Measurements from ENCODE around the gene TMEM40.
"Not testable (repeated sequence)": the region's sequence is repeated elsewhere in the genome, so short reads cannot be mapped to it uniquely, and the experiment has no call there.

TMEM40 gene

DNA sequence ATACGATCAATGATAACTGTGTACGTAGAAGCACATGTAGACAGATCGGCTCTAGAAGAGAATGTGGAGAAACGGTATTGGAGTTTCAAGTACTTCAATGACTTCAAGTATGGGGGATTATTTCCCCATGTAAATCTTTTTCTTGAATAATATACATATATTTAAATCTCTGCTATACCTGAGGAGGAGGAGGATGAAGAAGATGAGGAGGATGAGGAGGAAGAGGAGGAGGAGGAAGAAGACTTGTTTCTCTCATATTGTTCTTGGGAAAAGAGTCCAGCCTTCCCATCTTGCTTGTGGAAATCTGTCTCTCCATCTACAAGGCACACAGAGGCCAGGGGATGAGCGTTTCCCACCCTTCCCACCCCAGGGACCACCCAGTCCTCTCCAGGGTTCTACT is 10.6 kb downstream of the TMEM40 start:
- no peak for DNase-seq

DNA sequence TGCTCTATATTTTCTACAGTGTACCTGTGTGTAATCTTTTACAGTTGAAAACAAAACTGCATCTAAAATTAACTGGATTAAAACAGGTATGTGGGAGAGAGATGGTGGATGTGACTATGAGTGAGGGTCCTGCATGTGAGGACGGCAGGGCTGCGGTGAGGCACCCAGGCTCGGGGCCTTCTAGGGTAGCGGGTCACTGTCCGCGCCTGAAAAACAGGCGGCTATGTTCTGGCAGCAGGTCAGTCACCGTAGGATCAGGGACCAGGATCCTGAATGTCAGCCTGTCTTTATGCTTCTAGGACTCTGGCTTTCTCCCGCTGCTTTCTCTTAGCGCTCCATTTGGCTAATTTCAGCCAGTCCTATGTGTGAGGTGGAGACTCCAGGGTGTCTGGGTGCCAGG is 12.6 kb downstream of the TMEM40 start:
- no peak for DNase-seq

DNA sequence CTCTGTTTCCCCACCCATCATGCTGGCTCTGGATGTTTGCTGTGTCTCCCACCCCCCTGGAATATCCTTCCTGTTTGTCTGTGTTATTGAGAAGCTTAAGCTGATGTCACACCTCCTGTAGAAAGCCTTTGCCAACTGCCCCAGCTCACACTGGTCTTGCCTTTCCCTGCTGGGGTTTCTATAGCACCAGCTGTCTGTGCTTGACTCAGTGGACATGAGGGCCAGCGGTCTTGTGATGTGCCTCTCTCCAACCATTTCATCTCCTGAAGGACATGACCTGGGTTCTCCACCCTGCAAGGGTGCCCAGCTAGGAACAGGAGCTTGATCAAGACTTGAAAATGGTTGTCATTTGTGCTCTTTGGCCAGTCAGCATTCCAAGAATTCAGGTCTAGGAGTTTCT is 14.7 kb downstream of the TMEM40 start:
- no peak for DNase-seq

DNA sequence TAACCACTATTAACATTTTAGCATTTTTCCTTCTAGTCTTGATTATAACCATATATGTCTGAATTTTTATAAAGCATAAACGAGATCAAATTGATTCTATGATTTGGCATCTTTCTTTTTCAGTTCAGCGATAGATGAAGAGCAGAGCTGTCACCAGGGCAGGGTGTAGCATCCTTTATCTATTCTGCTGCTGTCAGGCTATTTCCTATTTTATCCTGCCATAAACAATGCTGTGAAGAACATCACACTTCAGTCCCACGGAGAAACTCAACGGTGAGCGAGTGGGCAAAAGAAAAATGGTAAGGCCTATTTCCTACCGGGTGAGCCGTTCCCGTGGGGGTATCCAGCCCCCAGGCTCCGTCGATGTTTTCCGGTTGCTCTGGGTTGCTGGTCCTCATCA is 15.5 kb downstream of the TMEM40 start:
- no peak for DNase-seq

DNA sequence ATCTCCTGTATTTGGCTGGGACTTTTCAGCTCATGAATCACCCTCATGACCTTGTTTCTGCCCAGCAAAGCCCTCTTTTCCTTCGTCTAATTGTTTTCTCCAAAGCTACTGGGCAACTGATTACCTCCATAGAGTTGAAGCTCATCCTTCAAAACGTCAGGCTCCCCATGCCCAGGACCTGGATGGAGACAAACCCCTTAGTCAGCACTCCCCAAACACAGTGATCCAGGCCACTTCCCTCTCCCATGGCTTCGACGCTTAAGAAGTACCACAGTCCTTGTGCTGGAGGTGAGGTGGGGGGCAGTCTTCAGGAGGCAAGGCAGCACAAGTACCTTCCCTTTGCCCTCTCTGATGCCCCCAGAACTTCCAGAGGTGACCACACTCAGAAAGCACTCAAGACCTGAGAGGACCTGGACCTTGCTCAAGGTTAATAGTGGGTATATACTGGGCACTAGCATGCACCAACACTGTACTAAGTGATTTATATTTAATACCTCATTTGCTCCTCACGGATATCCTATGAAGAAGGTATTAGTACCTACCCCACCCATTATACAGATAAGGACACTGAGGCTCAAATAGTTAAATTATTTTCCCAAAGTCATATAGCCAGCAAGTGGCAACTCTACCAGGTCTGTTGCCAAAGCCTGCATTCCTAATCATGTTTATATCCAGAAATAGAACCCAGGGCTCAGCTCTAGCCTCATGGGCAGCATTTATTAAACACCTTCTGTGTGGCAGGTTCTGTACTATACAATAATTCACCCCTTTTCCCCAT is 16.5 kb downstream of the TMEM40 start:
- no peak for DNase-seq

DNA sequence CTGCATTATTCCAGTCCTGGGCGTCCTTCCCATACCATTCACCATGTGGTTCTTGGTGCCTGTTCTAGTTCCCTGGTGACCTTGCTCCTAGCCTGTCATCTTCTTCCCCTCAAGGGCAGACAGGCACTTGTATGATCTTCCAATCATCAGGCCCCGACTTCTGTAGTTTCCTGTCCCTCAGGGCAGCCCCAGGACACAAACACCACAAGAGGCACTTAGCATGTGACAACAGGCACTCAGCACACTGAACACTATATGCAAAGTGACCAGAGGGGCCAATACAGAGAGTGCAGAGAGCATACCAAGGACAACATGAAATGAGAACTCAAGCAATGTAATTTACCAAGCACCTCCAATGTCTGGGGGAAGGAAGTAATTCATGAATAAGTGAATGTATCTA is 17.9 kb downstream of the TMEM40 start:
- DNase-seq = peak; percentile 50

DNA sequence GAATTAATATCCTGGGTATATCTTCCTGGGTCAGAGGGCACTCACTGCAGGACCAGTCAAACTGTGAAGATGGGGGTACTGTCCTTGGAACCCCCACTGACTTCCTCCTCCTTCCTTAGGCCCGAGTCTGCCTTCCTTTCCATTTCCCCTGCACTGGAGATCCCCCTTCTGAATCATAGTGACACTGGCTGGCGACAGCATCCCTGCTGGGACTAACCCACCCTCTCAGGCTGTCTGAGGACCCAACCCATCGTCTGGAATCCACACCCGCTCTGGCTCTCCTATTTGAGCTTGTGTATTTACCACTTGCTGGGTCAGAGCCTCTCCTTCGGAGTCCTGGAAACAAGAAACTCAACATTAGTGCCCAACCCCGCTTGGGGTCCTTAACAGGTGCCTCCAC is 21.2 kb downstream of the TMEM40 start:
- no peak for DNase-seq

DNA sequence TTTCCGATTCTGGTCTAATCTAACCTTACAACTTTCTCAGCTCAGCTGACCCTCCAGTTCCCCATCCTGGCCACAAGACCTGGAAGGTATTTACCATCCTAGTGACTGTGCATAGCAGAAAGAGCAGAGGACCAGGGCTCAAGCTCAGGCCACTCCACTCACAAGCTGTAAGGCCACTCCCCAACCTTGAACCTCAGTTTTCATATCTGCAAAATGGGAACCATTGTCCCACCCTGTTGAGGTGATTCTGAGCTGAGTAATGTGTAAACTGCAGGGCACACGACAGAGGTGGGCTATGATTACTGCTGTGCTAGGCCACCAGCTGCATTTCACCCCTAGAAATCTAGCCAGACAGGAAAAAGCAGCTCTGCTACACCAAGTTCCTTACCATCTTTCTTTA is 21.7 kb downstream of the TMEM40 start:
- no peak for DNase-seq

DNA sequence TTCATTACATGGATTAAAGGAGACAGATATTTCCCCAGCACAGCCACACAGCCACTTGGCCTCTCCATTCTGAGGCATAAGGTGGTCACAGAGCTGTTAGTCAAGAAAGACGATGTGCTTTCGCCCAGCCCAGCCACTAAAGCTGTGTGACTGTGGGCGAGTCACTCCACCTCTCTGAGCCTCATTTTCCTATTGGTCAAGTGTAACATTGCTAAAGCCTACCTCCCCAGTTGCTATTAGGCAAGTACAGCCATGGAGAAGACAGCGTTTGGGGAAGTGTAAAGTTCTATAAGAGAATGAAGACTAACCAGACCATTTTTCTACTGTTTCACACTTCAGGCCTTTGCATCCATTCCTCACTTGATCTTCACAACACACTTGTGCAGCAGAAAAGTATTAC is 24.1 kb downstream of the TMEM40 start:
- no peak for DNase-seq

DNA sequence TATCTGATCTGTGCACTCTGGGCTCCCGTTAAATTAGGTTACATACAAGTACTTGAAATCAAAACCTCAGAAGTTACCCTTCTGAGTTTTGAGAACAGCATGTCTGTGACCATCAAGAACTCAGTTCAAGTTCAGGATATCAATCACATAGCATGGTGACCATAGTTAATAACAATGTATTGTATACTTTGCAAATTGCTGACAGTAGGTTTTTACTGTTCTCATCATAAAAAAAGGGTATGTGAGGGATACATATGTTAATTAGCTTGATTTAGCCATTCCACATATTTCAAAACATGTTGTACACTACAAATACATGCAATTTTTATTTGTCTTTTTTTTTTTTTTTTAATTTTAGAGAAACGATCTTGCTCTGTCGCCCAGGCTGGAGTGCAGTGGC is 25.5 kb downstream of the TMEM40 start:
- no peak for DNase-seq

DNA sequence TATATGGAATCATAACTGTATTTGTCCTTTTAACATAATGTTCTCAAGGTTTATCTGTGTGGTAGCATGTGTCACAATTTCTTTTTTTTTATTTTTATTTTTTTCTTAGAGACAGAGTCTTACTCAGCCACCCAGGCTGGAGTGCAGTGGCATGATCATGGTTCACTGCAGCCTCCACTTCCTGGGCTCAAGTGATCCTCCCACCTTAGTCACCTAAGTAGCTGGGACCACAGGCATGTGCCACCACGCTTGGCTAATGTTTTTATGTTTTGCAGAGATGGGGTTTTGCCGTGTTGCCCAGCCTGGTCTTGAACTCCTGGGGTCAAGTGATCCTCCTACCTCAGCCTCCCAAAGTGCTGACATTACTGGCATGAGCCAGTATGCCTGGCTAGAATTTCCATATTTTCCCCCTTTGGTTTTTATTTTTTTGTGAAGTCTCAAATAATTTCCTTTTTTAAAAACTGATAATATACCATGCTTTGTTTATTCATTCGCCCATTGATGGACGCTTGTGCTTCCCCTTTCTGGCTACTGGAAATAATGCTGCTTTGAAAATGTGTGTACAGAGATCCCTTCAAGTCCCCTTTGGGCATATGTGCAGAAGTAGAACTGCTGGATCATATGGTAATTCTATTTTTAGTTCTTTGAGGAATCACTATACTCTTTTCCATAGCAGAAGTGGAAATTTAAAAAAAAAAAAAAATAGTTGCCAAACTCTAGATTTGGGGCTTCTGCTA is 28.4 kb downstream of the TMEM40 start:
- DNase-seq = no peak

DNA sequence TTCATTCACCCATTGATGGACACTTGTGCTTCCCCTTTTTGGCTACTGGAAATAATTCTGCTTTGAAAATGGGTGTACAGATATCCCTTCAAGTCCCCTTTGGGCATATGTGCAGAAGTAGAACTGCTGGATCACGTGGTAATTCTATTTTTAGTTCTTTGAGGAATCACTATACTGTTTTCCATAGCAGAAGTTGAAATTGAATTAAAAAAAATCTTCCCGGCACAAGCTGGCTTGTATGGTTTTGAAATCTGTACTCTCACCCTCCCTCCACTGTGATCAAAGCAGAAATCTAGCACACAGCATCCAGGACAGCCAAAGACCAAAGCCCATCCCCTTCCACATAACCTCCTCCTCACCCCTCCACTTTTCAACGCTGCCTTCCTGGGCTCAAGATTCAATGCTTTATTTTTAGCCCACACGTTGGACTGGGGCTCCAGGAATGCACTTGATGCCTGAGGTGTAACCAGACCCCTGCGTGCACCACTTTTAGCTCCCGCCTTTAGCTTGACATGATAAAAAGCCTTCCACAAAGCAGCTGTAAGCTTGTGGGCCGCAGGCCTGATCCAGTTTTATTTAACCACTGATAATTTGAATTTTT is 29.9 kb downstream of the TMEM40 start:
- DNase-seq = no peak

DNA sequence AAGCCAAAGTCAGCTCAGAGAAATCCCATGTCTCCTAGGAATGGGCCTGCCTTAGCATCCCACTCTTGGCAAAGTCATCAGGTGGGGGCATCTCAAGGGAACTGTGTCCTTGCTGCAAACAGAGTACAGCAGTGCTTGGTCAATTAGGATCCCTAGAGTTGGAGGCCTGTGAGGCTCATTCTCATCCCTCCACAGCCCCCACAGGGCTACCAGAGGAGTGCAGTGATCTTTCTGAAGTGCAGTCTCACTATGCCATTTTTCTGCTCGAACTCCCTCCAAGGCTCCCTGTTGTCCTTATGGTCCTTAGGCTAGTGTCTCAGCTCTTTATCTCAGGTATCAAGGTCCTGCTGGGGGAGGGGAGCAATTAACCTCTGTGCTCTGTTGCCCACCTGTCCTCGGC is 31.1 kb downstream of the TMEM40 start:
- no peak for DNase-seq

DNA sequence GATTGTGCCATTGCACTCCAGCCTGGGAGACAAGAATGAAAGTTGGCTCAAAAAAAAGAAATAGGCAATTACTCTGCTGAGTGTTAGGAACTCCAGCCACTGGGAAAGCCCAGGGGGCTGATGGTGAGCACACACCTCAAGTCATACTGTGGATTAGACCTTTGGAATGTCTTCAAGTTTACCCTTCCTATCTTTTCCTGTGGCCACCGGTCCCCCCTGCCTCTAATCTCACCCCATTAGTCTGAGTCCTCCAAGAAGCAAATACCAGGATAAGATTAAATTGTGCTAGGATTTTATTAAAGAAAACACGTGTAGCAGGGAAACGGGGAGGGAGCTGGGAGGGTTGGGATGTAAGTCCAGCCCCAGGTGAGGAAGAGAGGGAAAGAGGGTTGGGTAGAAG is 31.6 kb downstream of the TMEM40 start:
- DNase-seq = no peak

DNA sequence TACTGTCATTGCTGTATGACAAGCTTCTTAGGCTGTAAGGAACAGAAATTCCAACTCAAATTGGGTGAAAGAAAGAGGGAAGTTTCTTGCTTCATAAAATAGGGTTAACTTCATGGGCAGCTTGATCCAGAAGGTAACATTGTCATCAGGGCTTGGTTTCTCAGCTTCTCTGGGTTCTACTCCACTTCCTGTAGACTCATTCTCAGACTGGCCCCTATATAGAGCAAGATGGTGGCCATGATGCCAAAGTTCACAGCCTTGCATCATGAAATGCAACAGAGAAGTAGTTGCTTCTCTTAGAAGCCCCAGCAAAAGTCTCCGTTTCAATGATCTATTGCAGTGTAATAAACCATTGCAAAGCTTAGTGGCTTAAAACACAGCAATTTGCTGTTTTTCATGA is 33.6 kb downstream of the TMEM40 start:
- no peak for DNase-seq

DNA sequence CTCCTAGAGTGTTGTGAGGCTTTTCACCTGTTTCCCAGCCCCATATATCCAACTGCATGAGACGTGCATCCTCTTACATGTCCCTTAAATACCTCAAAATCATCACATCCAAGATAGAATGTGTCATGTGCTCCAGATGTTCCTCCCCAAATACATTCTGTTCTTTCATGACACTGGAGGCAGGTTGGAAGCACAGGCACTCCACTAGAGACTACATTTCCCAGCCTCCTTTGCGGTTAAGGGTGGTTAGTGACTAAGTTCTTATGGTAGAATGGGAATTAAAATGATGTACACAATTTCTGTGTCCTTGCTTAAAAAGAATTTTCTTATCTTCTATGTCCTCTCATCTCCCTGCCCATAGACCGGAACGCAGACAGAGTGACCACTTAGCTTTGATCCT is 34.3 kb downstream of the TMEM40 start:
- no peak for DNase-seq

DNA sequence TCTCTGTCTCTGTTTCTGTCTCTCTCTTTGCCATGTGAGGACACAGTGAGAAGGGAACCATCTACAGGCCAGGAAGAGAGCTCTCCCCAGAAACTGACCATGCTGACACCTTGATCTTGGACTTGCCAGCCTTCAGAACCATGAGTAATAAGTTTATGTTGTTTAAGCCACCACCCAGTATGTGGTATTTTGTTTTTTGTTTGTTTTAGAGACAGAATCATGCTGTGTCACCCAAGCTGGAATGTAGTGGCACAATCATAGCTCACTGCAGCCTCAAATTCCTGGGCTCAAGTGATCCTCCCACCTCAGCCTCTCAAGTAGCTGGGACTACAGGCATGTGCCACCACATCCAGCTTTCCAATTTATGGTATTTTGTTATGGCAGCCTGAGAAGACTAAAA is 35.7 kb downstream of the TMEM40 start:
- DNase-seq = not testable (repeated sequence)

DNA sequence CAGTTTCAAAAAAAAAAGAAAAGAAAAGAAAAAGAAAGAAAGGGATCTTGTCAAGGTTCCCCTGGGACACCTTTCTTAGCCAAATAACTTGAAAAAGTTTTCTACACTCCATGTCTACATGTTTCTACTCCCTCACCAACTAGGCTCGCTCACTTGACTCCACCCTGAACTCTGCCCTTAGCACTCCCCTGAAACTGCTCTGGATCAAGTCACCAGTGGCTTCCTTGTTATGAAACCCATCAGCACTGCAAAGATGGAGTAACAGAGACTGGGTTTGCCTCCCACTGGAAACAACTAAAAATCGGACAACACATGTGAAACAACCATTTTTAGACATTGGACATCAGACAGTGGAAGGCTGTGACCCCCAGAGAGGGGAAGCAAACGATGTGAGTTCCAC is 36.8 kb downstream of the TMEM40 start:
- no peak for DNase-seq

DNA sequence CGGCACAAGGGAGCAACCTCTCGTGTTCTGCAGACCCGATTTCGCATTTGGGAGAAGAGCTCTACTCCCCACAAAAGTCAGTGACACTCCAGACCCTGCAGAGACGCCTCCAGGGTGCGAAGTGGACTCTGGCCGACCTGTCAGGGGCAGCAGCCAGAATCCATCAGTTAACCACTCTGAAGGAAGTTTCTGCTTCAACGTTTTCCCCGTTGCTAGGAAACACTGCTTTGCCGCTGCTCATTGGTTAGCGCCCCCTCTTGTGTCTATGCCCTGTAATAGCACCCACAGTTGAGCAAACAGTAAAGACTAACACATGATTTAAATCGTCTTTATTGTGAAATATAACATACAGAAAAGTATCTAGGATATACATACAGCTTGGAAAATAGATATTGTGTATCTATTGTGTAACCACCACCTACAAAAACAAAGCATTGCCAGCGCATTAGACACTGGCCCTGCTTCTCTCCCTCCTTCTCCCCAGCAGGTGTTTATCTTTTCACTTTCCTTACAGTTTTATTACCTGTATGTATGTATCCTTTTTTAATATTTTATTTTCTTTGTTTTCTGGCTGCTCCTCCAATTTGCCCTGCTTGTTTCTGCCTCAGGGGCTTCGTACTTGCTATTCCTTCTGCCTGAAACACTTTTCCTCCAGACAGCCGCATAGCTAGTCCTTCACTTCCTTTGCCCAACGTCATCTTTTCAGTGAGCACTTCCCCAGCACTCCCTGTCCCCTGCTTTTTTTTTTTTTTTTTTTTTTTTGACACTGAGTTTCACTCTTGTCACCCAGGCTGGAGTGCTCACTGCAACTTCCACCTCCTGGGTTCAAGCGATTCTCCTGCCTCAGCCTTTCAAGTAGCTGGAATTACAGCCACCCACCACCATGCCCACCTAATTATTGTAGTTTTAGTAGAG is 38.8 kb downstream of the TMEM40 start:
- DNase-seq = peak; percentile 86

DNA sequence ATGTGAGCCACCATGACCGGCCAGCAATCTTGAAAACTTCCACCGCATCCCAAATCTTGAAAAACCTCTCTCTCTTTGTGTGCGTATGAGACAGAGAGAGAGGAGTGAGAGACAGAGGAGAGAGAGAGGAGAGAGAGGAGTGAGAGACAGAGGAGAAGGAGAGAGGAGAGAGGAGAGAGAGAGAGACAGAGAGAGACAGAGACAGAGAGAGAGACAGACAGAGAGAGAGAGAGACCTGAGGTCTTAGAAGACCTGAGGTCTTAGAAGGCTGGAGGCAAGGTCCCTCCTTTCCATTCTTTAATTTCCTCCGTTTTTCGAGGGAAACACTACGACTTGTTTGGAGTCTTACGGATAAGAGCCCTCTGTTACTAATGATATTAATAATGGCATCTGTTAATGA is 39.5 kb downstream of the TMEM40 start:
- no peak for DNase-seq

DNA sequence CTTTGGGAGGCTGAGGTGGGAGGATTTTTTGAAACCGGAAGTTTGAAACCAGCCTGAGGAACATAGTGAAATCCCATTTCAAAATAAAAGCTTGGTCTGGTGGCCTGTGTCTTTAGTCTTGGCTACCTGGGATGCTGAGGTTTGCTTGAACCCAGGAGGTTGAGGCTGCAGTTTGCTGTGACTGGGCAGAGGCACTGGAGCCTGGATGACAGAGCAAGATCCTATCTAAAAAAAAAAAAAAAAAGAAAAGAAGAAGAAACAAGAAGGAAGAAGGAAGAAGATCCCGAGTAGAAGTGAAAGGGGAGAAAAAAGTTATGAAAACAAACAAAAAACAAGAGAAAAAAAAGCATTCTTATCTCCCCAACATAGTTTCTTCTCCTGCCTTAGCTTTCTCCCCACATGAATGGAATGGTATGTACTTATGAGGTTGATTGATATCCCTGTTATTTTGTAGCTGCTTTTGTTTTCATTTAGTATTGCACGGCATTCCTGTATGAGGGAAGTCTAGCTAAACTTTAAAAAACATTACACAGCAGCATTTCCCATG is 42.4 kb downstream of the TMEM40 start:
- no peak for DNase-seq

DNA sequence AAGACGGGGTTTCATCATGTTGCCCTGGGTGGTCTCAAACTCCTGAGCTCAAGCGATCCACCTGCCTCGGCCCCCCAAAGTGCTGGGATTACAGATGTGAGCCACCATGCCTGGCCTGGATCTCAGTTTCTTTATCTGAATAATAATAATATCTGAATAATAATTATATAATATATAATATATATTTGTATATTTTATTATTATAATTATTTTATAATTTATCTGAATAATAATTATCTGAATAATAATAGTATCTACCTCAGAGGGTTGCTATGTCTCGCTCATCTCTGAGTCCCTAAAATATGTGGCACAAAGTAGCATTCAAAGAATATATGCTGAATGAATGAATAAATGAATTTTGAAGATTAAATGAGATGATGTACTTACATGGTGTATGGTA is 44.8 kb downstream of the TMEM40 start:
- no peak for DNase-seq

DNA sequence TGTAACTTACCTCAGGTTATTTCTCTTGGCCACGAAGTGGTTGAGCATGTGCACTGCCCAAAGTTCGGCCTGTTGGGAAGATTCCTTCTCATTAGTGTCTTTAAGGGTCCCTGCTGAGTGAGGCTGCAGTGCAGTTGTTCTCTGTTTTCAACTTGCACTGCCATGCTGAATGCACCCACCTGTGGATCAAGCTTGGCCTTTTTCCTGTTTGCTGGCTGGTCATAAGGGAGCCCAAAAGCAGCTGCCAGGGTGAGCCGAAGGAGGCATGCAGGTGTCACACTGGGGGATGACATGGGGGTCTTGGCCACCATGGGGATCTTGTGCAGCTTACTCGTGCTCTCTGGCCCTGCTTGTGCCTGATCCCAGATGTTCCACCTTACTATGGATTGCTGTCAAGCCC is 49.0 kb downstream of the TMEM40 start:
- DNase-seq = no peak

Data from NCI-H2029 treated with DMSO at 0.1 percent for 48 hours (cell line).